Activated CD8-positive, alpha-beta memory T cell treated with anti-CD3 and anti-CD28 coated beads, Interleukin-2, amount 50 U/mL, for 1 hour (primary cell): Measurements from ENCODE around the gene MTA3.
"Not testable (repeated sequence)": the region's sequence is repeated elsewhere in the genome, so short reads cannot be mapped to it uniquely, and the experiment has no call there.

Source experiments
- DNase-seq: peaks from one replicate; pipeline ENCODE4 v3.0.0-alpha.2; 2020; ENCODE audit errors: extremely low read depth

The MTA3 gene

DNA sequence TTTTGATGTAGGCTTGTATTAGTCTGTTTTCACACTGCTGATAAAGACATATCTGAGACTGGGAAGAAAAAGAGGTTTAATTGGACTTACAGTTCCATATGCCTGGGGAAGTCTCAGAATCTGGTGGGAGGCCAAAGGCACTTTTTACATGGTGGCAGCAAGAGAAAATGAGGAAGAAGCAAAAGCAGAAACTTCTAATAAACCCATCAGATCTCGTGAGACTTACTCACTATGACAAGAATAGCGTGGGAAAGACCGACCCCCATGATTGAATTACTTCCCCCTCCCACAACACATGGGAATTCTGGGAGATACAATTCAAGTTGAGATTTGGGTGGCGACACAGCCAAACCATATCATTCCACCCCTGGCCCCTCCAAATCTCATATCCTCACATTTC is 162.9 kb downstream of the MTA3 start:
- DNase-seq = not testable (repeated sequence)

DNA sequence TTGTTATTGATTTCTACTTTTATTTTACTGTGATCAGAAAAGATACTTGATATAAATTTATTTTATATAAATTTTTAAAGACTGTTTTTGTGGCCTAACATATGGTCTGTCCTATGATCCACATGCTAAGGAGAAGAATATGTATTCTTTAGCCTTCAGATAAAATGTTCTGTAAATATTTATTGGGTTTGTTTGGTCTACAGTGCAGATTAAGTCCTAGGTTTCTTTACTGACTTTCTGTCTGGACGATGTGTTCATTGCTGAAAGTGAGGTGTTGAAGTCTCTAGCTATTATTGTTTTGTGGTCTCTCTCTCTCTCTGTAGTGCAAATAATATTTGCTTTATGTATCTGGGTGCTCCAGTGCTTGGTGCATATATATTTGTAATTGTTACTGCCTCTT is 165.4 kb downstream of the MTA3 start:
- DNase-seq = no peak

DNA sequence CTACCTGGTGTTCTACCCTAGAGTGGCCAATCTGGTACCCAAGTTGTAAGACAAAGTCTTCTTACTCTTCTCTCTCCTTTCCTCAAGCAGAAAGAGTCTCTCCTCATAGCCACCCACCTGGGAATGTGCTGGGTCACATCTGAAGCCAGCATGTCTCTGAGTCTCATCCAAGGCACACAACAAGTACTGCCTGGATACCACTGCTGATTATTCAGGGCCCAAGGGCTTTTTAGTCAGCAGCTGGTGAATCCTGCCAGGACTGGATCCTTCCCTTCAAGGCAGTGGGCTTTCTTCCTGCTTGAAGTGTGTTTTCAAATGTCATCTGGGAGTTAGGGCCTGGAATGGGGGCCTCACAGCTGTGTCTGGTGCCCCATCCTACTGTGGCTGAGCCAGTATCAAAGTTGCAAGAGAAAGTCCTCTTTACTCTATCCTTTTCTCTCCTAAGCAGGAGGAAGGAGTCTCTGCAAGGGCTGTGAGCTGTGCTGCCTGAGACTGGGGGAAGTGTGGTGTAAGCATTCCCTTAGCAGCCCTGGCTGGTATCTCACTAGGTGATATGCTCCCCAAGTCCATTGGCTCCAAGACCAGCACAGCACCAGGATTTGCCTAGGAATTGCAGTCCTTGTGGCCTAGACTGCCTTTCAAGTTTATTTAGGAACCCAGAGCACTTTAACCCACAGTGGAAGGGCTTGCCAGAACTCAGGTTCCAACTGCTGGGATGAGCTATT is 168.3 kb downstream of the MTA3 start:
- DNase-seq = no peak

DNA sequence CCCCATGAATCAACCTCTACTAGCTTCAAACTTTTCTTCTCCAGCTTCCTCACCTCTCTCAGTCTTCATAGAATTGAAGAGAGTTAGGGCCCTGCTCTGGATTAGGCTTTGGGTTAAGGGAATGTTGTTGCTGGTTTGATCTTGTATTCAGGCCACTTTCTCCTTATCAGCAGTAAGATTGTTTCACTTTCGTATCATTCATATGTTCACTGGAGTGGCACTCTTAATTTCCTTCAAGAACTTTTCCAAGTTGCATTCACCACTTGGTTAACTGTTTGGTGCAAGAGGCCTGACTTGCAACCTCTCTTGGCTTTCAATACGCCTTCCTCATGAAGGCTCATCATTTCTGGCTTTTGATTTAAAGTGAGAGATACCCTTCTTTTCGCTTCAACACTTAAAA is 172.7 kb downstream of the MTA3 start:
- no peak for DNase-seq

DNA sequence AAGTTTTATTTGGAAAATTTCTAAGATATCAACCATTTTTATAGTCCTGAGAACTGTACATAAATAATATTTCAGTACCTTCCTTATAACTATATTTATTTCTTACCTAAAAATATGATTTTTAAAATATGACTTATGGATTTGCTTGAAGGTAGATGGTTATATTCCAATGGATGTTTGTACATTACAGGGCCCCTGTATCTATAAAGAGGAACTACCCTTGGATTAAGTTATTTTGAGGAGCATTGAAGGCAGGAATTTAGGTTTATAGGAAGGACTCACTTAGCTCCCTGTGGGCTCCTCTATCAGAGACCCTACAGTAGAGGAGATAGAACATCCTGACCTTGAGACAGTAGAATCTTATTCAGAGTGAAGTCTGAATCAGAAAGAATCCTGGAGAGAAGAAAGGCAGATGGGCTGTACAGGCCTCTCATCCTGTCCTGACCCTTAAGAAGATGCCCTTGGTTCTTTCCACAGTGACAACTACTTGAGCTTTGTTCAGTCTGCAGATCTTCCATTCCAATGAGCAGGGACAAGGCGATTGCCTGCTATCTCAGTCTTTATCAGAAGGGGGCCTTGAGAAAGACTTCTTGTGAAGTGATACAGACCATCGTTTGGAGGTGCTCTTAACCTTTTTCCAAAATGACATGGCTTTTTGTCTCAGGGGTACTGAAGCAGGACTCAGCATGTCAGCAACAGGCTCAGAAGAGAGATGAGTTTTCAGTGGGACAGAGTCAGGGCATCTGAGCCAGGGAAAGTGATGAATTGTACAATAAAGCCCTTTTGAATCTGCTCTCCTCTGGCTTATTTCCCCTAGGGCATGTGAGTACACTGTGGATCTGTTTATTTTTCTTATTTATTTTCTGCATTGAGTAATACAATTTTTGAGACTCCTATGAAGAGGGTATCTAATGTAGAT is 174.6 kb downstream of the MTA3 start:
- DNase-seq = no peak

DNA sequence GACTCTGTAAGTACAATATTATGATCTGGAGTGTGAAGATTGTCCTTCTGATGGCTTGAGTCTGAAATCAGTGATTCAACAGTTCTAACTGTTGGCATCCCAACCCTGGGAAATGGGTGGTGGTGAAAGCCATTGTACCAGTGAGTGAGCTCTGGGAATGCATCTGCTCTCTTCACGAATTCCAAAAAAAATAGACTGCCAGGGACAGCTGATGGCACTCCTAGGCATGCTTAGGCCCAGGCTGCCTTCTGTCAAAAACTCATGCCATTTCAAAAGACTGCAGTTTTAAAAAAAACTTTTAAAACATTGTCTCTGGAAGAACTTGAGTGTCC is 175.2 kb downstream of the MTA3 start:
- DNase-seq = no peak

DNA sequence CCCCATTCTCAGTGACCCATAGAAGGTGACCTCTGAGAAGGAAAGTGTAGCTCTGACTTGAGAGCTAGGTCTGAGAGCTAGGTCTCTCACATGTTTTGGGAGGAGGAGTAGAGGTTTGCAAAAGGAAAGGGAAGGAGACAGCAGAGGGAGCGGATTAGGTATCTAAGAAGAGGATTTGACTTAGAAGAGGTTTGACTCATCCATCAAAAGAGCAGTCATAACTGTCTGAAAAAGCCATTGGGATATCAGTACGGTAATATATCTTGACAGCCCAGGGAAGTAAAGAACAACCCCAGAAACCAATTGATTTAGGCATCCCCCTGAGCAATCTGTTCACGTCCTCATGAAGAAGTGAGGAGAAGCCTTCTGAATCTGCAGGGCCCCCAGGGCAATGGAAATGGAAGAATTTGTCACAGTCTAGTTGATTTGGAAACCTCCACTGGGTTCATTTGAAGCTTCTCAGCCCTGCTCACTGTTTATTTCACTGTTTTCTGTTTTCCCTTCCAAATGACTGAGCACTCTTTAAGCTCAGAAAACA is 176.2 kb downstream of the MTA3 start:
- no peak for DNase-seq

DNA sequence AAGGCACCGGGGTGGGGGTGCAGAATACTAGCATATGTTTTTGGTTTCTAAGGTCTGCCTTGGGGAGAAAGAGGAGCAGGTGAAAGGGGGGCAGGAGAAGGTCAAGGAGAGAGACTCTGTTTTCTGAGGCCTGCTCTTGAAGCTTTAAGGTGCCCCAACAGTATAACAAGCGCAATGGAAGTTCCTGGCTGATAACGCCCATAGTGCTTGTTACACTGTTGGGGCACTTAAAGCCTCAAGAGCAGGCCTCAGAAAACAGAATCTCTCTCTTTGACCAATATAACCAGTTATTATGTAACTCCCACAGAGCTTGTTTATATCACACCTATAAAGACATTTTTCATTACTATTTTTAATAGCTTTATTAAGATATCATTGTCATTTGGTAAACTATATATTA is 179.0 kb downstream of the MTA3 start:
- no peak for DNase-seq

DNA sequence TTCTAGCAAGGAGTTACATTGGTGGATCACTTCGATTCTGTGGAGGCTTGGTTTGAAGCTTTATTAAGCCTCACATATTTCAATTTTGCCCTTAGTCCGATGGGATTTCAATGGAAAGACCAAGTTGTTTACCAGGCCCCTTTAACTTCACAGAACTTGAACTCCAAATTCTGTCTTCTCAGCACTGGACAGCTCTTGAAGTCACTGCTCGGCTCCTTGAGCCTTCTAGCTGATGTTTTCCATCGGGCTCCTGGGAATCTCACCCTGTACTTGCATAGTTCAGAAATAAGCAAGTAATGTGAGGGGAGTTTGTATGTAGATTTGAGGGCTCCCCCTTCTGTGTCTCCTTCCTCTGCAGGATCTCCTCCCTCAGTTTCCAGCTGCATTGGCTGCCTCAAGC is 180.4 kb downstream of the MTA3 start:
- DNase-seq = no peak

DNA sequence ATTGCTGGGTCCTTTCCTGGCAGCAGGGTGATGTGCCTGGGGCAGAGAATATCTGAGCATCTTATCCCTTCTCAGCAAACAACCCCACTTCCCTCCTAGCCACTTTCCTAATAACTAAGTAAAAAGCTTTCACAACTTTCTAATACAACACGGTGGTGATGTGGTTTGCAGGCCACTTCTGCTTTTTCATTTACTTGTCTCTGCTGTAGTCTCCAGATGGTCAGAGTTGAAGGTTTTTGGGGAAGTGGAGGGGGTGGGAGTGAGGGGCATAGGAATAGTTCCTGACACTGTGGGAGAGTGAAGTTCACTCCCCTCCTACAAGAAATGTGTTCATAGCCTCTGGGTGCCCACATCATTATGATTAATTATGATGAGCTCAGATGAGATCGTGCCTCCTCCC is 183.9 kb downstream of the MTA3 start:
- DNase-seq = no peak

DNA sequence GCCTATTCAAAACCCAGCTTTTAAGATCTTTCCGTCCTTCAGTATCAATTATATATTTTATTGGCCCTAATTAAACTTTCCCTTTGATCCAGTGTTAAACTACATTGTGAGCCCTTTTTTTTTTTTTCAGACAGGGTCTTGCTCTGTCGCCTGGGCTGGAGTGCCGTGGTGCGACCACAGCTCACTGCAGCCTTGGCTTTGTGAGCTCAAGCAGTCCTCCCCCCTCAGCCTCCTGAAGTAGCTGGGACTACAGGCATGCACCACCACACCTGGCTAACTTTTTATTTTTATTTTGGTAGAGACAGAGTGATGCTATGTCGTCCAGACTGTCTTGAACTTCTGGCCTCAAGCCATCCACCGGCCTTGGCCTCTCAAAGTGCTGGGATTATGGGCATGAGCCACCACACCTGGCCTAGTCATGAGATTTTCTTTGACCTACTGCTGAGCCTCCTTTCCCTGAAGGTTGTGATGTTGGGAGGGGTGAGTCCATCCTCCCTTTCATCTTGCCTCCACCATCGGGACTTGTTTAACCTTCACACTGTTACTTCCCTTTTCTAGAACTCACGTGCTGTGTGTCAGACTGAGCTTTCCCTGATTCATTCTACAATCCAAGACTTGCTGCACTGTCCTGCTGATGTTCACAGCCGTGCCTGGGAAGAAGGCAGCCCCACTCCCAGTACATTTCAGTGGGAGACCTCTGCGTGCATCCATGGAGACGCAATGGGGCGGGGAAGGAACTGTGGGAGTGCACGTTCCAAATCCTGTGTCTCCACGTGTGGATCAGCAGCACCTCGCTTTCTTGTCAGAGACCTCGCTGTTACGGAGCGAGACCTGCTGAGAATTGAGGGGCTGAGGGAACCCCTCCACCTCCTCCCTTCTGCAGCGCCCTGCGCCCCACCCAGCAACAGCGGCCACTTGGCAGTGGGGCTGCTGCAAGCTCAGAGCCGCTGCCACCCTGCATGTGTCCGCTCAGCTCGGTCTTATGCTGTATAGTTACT is 184.7 kb downstream of the MTA3 start:
- no peak for DNase-seq

DNA sequence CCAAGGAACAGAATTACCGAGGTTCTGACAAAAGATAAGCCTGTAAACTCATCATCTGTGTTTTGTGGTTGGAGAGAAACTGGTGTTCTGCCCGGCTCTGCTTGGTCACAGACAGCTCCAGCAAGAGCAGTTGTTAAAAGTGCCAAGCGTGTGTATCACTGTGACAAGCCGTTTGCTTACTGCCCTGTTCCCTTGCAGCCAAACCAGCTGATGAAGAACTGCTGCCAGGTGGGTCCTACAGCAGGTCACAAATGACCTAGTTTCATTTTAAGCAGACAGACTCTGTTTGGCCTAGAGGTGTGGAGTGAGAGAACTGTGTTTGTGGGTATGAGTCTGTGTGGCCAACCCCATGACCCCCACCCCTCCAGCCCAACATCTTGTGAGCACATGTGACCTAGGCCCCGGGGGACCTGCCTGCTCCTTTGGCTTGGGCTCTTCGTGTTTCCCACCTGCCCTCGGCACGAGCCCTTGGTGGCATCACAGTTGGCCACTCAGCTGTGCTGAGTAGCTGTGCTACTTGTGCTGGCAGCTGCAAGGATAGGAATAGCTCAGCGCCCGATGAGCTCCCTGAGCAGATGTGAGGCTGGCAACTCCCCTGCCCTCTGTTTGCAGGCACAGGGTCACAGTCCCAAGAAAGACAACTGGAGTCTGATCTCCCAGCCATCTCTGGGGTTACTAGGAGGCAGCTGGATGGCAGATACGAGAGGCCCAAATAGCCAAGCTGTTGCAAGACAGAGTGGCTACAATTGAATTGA is 185.8 kb downstream of the MTA3 start:
- no peak for DNase-seq

DNA sequence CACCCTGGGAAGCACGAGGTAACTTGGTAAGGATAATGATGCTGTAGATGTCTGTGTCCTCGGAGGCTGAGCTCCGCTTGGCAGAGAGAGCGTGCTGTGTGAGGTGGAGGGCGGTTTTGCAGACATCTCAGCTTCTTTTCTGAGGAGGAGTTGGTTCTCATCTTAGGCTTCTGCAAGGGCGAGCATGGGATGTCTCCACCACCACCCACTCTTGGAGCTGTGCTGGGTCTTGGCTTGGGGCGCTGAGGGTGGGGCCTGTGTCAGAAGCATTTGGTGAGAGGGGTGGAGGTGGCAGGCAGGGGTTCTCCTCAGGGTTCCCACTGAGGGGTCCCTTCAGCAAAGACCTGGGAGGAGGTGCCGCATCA is 186.3 kb downstream of the MTA3 start:
- no peak for DNase-seq

DNA sequence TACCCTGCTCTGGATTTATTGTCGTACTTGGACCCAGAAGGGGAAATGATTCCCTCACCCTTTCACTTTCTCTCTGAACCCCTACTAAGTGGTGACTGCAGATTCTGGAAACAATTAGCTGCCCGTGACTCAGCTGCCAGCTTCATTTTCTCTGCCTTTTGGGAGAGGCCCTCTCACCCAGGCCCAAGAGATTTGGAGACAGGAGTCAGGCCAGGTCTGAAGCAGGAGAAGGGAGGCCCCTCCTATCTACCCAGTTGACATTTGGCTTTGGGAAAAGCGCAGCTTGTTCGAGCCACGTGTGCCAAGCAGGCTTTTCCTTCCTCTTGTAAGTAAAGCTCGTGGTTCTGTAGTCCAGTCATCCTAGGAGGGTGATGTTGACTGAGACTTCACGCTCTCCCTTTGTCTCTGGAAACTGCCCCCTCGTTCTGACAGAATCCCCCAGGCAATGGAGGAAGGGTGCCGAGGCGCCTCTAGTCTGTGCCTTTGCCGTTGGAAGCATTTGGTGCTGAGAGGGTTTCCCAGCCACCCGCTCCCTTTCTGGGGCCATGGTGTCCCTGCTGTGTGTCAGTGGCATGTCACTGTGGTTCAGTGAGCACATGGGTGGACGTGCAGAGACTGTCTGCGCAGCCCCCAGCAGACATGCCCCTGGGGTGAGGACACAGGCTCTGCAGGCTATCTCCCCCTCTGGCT is 186.9 kb downstream of the MTA3 start:
- DNase-seq = no peak

DNA sequence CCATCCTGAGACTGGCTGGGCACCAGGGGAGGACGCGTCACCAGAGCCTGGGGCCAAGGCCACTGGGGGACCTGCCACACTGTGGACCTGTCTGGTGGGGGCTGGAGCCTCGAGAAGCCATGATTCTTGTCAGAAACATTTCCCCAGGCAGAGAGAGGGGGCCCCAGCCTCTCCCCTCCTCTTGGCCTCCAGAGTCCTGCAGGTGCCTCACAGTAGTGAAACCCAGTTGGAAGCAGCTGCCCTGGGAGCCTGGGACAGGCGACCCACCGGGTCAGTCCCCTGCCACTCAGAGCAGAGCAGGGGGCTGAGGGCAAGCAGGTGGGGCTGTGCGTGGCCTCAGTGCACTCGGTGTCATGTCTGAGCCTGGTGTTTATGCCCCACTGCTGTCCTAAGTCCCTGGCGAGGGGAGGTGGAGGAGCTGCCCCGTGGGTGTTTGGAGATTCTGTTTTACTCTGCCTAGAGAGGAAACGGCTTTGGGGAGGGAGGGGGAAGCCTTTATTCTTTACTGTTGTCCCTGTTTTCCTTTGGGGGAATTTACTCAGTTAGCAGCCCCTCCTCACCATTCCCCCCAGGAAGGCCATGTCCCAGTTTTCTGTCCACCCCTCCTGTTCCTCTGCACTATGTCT is 187.8 kb downstream of the MTA3 start:
- DNase-seq = no peak

DNA sequence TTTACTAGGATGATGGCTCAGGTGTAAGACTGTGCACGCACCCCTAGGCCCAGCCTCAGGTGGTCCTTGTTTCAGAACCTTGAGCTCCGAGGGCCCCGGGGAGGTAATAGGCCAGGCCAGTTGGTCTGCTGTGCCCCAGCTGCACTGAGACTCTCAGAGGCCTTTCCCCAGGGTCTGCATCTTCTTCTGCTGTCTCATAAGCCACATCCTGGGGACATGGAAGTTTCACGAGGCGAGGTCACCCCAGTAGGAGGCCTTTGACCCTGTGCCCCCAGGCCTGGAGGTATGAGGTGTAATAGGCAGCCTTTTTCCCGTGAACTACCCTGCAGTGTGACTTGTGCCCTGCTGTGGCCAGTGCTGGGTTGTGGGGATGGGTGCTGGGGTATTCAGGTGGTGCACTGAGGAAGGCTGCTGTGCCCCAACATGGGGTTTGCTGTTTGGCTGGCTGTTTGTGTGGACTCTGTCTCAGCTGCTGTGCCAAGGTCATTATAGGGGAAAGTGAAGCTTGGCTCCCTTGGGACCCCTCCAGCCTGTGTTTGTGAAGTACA is 188.6 kb downstream of the MTA3 start:
- DNase-seq = no peak

DNA sequence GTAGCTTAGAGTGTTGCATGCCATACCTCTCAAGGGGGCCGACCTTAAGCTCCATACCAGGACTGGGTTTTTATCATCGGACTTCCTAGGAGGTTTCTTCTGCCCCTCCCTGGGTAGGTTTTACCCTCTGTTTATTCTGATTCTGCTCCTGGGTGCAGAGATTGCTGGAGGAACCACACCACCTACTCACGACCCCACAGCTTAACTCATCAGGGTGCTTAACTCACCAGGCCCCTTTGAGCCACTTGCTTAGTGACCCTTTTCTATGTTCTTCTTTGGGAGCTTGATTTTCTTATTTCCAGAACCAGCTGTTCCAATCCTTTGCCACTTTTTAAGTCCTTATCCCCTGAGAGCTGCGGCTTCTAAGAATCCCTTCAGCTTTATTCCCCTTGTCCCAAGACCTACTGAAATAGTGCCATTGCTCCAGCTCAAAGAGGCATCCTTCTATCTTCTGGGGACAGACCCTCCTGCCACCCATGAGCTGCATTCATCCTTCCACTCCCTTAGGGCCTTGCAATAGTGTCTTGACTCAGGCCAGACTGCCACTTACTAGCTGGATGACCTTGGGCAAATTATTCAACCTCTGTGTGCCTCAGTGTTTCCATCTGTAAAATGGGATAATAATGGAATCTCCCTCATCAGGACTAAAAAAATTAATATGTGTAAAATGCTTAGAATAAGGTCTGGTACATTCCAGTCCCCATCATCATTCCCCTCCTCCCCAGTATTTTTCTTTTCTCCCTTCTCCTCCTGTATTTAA is 189.7 kb downstream of the MTA3 start:
- DNase-seq = no peak

DNA sequence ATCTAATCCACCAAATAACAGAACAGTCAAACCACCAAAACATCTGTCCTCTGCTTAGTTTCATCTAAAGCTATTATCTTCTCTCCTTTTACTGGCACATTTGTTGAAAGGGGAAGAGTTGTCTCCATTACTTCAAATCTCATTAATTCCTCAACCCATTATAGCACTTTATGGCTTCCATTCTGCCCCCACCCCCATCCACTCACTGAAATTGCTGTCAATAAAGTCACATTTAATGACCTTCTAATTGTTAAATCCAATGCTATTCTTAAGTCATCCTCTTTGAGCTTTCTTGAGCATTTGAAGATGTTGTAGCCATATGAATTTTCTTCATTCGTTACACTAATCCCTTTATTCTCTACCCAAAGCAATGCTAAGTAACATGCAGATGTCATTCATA is 190.3 kb downstream of the MTA3 start:
- DNase-seq = no peak

DNA sequence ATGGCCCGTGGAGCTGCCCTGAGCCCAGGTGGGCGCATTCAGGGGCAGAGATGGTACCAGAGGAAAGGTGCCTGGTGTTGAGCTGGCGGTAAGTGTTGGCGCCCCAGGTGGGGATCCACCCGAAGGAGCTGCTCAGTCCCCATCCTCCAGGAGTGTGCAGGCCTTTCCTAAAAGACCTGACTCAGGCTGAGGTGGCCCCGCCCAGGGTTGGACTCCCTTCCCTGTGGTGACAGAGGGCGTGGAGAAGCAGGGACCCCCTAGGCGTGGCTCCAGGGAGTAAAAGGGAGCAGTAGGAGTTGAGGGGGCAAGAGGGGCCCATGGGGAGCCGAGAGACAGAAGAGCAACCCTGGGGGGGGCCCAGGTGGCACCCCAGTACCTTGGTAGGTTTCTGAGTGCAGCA is 193.1 kb downstream of the MTA3 start:
- DNase-seq = no peak
